NCI-H1694 (cell line): Measurements from ENCODE around the gene ALG9.

Source experiments
- DNase-seq: peaks from one replicate; lab custom pipeline; 2025; lab: John Stamatoyannopoulos, UW

ALG9 gene

GRCh38 chr11:111879637-111879960 lies 8.2 kb upstream of the ALG9 start:
- DNase-seq: no peak

GRCh38 chr11:111878849-111879636 lies 7.7 kb upstream of the ALG9 start, which contains the start of the genes CFAP68 and FDXACB1:
Gene CFAP68, plus strand, starts transcription at chr11:111879541. Its CDS starts 20 bp downstream, at chr11:111879561.
Gene FDXACB1, minus strand, starts transcription at chr11:111879165. Its CDS starts 33 bp downstream, at chr11:111879132.
- DNase-seq: peak; percentile 72

DNA sequence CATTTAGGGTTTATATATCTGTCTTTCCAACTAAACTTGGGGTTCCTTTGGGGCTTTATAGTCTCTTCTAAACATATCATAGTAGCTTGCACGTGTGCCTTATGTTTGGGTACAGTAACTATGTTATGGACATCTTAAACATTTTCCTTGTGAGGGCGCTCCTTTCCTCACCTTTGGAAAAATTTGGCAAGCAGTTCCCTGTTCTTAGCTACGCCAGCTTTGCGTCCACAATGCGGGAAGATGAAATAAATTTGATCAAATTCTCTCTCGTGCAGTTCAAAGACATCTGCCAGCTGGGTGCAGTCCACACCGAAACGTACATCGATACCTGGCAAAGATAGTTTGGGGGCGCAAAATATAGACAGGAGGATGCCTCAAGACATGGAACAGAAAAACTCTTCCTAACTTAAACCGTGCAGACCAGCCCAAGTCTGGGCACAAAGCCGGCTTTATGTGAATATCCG lies 7.0 kb upstream of the ALG9 start:
- no peak for DNase-seq

DNA sequence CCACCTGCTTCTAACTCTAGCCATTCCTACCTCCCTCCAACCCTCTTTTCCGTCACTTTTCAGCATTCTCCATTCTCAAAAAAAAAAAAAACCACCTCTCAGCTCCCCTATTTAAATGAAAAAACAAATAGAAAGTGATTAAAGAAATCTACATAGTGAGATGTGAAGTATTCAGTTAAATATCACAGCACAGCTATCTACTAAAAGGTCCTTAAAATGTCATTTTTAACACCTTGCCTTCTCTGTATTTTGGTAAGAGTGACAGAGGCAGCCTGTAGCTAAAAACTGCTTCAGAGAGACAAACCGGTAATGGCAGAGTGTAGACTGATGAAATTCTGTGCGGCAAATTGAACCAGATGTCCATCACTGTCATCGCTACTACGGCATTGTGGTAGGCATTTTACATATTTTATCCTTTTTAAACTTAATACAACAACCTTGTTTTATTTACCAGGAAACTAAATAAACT lies 346 bp upstream of the ALG9 start:
- no peak for DNase-seq

- no peak for DNase-seq
Measured at GRCh38 chr11:111870522-111870885, 877 bp downstream of the ALG9 start.

DNA sequence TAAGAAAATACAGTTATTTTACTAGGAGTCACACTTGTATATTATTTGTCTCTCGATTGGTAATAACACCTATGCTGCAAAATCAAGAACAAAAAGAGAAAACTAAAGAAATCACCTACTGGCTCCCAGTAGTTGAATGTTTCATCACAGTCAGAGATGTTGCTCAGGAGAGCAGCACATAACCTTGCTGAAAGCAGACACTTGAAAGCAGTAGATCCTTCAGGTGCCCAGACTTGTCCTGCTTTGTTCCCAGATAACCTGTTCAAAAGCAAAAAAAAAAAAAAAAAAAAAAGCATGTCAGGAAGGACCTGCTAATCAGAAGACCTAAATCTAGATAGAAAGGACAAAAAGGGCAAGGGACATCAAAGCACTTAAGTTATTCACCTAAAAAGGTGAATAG lies 1.3 kb downstream of the ALG9 start:
- no peak for DNase-seq

GRCh38 chr11:111860257-111860656 lies 11.1 kb downstream of the ALG9 start:
- no peak for DNase-seq

DNA sequence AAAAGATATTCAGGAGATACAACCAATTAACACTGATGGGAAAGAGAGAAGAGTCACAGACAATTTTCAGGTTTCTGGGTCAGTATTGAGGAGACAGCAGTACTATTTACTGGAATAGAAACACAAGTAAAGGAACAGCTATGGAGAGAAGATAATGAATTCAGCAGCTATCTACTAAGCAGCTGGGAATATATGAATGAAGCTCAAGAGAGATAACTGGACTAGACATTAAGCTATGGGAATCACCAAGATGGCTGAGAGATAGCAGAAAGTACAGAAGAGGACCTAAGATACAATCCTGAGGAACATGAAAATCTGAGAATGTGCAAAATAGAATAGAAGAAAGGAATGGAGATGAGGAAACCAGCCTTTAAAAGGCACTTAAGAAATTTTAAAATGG lies 15.9 kb downstream of the ALG9 start:
- no peak for DNase-seq

- DNase-seq: no peak
Measured at GRCh38 chr11:111852103-111852502, 19.3 kb downstream of the ALG9 start.

DNA sequence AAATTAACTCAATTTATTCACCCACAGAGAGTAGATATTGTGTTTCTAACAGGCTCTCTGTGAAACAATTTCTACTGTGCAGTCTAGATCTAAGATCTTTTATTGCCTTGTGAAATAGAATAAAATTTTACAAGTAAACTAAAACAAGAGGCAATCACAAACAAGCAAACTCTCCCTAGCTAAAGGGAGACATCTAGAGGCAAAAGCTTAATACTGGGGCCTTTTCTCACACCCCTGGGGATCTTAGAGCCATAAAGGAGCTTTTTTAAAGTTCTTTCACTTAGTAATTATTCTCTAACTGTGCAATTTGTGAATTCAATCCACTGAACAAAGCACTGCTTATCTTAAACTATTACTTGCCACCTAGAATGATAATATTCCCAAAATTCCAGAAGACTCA lies 19.7 kb downstream of the ALG9 start:
- no peak for DNase-seq

DNA sequence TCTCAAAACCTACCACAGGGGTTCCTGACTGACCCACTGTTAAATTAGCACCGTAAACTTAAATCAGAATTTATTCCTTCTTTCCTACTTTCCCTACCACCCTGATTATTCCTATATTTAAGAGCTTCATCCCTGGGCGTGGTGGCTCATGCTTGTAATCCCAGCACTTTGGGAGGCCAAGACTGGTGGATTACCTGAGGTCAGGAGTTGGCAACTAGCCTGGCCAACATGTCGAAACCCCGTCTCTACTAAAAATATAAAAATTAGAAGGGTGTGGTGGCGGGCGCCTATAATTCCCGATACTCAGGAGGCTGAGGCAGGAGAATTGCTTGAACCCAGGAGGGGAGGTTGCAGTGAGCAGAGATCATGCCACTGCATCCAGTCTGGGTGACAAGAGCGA lies 20.3 kb downstream of the ALG9 start:
- no peak for DNase-seq

GRCh38 chr11:111849631-111850030 lies 21.8 kb downstream of the ALG9 start:
- DNase-seq: no peak

- DNase-seq: no peak
Measured at GRCh38 chr11:111846636-111847035, 24.7 kb downstream of the ALG9 start.

GRCh38 chr11:111846063-111846462 lies 25.3 kb downstream of the ALG9 start:
- DNase-seq: no peak

DNA sequence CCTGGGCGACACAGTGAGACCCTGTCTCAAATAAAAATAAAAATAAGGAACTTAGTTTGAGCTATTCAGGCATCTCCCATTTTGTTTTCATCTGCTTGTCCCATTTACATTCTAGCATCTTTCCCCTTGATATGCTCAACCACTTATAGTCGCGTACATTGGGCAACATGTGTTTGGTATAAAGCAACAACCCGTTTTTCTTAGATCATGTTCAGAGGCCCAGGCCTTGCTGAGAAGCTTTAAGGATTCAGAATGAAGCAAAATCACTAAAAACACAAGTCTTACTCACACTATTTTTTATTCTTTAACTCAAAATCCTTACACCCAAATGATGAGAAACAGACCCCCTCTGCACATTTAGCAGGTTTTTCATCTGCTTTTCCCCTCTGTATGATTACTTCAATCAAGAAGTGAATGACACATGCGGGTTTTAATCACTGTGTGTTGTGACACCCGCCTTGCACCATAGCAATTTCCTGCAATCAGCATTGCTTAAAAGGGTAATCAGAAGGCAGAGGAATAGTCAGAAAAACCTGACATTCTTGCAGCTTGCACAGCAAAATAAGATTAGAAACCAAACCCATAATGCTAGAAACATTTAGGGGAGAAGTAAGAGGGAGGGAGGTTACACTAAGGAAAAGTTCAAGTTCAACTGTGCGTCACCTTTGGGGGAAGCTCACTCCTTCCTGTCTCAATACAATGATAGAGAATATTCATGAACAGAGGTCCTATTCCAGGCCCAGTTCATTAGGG lies 25.9 kb downstream of the ALG9 start:
- DNase-seq: no peak

- no peak for DNase-seq
Measured at GRCh38 chr11:111843661-111844060, 27.7 kb downstream of the ALG9 start.

DNA sequence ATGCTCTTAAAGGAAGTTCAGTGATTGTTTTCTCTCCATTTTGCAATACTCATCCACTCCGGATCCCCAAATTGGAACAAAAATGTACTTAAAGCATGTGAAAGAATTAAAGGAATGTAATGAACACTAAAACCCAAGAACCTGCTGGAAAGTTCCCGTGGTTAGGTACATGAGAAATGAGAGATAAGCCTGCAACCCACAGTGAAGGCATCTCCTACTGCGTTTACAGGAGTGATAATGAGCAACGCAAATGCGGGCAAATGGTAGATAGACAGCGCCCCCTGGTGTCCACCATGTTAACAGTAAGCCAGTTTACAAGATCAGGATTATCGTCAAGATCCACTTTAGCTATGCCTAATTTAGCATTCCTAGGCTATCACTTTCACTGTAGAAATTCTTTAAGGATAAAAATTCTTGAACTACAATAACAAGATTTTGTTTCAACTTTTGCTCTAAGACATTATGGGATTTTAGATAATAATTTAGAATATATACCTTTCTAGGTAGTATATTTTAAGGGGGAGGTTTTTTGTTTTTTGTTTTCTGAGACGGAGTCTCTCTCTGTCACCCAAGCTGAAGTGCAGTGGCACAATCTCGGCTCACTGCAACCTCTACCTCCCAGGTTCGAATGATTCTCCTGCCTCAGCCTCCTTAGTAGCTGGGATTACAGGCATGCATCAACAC lies 29.9 kb downstream of the ALG9 start:
- peak; percentile 68 for DNase-seq

- no peak for DNase-seq
Measured at GRCh38 chr11:111840143-111840542, 31.2 kb downstream of the ALG9 start.

- DNase-seq: no peak
Measured at GRCh38 chr11:111838054-111838453, 33.3 kb downstream of the ALG9 start.

- DNase-seq: no peak
Measured at GRCh38 chr11:111837366-111837891, 34.0 kb downstream of the ALG9 start.

DNA sequence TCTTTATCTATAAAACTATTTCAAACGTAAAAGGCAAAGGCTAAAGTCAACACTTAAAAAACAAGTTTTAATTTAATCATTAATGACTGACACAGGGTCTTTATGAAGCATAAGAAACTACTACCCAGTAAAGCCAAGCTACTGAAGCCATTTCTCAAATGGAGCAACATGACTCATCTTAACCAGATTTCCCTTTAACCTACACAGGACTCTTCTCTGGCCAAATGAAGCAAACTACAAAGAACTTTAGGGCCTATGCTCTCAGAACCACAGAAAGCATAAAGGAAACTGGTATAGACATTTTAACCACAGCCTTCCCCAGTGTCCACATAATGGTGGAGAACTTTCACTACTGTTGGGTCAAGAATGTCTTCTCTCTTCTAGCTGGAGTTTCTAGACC lies 34.7 kb downstream of the ALG9 start:
- DNase-seq: no peak

DNA sequence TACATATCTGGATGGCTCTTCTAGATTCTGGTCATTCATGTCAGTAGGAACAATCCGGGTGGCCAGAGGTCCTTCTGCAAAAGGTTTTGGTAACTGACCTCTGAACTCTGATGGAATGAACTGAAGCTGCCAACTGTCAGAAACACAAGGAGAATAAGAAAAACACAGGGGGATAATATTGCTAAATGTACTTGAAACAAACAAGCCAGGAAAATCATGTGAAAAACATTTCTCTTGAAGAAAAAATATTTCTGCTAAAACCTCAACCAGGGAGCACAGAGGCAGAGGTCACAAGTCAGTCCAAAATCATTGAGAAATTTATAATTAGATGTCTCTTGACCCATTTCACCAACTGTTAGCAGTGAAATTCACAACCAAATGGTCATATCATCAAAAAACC lies 35.2 kb downstream of the ALG9 start:
- no peak for DNase-seq
